ENCODE measurements around the gene SSR1. TPM values are rescaled to one million over a fixed set of nuclear protein-coding genes. Genes with fewer than 3 reads are reported as not detected.

SSR1 gene
- total and polyA plus RNA-seq, 2 of the 13 experiments (the other 11 are each of a cell fraction or from before 2014, with no cell fraction given), result 203 to 243 TPM

DNA sequence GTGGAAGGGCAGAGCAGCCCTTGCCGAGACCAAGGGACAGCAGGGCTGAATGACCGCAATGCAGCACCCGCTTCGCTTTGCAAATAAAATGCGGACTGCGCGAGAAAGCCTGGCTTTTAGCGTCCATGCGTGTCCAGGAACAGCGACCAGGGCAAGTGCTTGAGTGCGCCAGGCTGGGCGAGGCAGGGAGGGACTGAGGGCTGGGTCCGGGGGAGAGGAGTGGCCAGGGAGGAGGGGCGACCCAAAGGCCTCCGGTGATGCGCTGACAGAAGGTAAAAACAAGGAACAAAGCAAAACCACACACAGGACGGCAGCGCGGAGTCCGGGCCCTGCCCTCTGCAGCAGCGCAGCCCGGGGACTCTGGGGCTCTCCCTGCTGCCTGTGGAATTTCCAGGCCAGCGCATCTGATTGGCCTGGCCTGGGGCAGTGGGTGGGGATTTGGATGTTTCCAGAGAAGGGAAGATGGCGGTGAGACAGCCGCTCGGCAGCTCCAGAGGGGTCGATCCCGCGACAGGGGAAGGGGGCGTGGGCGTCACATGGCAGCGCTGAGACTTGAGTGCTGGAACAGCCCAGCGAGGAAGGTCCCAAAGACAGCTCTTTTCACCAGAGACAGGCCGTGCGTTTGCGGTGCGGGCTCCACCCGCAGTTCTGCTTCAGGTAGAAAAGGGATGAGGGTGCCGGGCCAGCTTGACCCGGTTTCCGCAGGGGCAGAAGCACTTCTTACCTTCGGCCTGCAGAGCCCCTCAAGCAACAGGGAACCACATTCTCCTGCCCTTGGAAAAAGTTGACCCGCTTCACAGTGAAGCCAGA is 51.8 kb downstream of the SSR1 start (continued):
- TF ChIP-seq, protein P1, sequence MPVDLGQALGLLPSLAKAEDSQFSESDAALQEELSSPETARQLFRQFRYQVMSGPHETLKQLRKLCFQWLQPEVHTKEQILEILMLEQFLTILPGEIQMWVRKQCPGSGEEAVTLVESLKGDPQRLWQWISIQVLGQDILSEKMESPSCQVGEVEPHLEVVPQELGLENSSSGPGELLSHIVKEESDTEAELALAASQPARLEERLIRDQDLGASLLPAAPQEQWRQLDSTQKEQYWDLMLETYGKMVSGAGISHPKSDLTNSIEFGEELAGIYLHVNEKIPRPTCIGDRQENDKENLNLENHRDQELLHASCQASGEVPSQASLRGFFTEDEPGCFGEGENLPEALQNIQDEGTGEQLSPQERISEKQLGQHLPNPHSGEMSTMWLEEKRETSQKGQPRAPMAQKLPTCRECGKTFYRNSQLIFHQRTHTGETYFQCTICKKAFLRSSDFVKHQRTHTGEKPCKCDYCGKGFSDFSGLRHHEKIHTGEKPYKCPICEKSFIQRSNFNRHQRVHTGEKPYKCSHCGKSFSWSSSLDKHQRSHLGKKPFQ (CRISPR knock-in tag; IDR thresholded peaks at IDR 0.05; ENCODE audit: insufficient replicate concordance), result peak; percentile 38
- TF ChIP-seq MAFF (IDR thresholded peaks at IDR 0.05; ENCODE audit: low read depth, low read length) (0 out of 2 replicates have a peak, but pooled peaks have one; percentile 1), ZNF253 (CRISPR knock-in tag; IDR thresholded peaks at IDR 0.05; ENCODE audit: borderline replicate concordance) (peak; percentile 89; the same call in 1 of the 2 replicates), RBAK (CRISPR knock-in tag; IDR thresholded peaks at IDR 0.05) (0 out of 2 replicates have a peak, but pooled peaks have one; percentile 31), RARA (CRISPR knock-in tag; IDR thresholded peaks at IDR 0.05) (peak; percentile 61), SMARCC2 (IDR thresholded peaks at IDR 0.05) (no peak), TRIM24 (CRISPR knock-in tag; IDR thresholded peaks at IDR 0.05) (no peak), ARID2 (CRISPR knock-in tag; IDR thresholded peaks at IDR 0.05; ENCODE audit: borderline replicate concordance) (0 out of 2 replicates have a peak, but pooled peaks have one; percentile 93), ZNF136 (CRISPR knock-in tag; IDR thresholded peaks at IDR 0.05; ENCODE audit: low read depth) (peak; percentile 85; the same call in 1 of the 2 replicates), ELF1 (CRISPR knock-in tag; IDR thresholded peaks at IDR 0.05) (peak; percentile 43), ZNF501 (CRISPR knock-in tag; IDR thresholded peaks at IDR 0.05) (peak; percentile 83), SIN3A (IDR thresholded peaks at IDR 0.05; ENCODE audit: borderline replicate concordance, low read depth, low read length) (peak; percentile 41; the same call in 1 of the 2 replicates), ZNF670 (CRISPR knock-in tag; IDR thresholded peaks at IDR 0.05; ENCODE audit: borderline replicate concordance) (peak; percentile 47; the same call in 1 of the 2 replicates), NFKB2 (CRISPR knock-in tag; IDR thresholded peaks at IDR 0.05; ENCODE audit: borderline replicate concordance) (peak; percentile 85; the same call in 1 of the 2 replicates), TEAD2 (CRISPR knock-in tag; IDR thresholded peaks at IDR 0.05) (no peak), ZNF772 (CRISPR knock-in tag; IDR thresholded peaks at IDR 0.05) (0 out of 2 replicates have a peak, but pooled peaks have one; percentile 2), FOXK1 (CRISPR knock-in tag; IDR thresholded peaks at IDR 0.05; ENCODE audit: borderline replicate concordance, low read depth) (no peak), NFKBIZ (CRISPR knock-in tag; IDR thresholded peaks at IDR 0.05) (peak; percentile 55)
- TF ChIP-seq, protein P2, sequence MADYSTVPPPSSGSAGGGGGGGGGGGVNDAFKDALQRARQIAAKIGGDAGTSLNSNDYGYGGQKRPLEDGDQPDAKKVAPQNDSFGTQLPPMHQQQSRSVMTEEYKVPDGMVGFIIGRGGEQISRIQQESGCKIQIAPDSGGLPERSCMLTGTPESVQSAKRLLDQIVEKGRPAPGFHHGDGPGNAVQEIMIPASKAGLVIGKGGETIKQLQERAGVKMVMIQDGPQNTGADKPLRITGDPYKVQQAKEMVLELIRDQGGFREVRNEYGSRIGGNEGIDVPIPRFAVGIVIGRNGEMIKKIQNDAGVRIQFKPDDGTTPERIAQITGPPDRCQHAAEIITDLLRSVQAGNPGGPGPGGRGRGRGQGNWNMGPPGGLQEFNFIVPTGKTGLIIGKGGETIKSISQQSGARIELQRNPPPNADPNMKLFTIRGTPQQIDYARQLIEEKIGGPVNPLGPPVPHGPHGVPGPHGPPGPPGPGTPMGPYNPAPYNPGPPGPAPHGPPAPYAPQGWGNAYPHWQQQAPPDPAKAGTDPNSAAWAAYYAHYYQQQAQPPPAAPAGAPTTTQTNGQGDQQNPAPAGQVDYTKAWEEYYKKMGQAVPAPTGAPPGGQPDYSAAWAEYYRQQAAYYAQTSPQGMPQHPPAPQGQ (CRISPR knock-in tag; IDR thresholded peaks at IDR 0.05; ENCODE audit: borderline replicate concordance), result no peak; the same call in 1 of the 2 replicates
- TF ChIP-seq, protein P3, sequence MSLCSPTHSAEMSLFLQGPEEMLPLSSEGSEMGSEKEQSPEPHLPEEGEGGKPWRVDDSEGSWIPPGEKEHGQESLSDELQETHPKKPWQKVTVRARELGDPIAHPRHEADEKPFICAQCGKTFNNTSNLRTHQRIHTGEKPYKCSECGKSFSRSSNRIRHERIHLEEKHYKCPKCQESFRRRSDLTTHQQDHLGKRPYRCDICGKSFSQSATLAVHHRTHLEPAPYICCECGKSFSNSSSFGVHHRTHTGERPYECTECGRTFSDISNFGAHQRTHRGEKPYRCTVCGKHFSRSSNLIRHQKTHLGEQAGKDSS (CRISPR knock-in tag; IDR thresholded peaks at IDR 0.05; ENCODE audit: borderline replicate concordance, low read depth), result peak; percentile 78; the same call in 1 of the 2 replicates
- TF ChIP-seq, protein P4, sequence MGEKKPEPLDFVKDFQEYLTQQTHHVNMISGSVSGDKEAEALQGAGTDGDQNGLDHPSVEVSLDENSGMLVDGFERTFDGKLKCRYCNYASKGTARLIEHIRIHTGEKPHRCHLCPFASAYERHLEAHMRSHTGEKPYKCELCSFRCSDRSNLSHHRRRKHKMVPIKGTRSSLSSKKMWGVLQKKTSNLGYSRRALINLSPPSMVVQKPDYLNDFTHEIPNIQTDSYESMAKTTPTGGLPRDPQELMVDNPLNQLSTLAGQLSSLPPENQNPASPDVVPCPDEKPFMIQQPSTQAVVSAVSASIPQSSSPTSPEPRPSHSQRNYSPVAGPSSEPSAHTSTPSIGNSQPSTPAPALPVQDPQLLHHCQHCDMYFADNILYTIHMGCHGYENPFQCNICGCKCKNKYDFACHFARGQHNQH (CRISPR knock-in tag; IDR thresholded peaks at IDR 0.05), result peak; percentile 81; the same call in 1 of the 2 replicates
- TF ChIP-seq, protein P5, sequence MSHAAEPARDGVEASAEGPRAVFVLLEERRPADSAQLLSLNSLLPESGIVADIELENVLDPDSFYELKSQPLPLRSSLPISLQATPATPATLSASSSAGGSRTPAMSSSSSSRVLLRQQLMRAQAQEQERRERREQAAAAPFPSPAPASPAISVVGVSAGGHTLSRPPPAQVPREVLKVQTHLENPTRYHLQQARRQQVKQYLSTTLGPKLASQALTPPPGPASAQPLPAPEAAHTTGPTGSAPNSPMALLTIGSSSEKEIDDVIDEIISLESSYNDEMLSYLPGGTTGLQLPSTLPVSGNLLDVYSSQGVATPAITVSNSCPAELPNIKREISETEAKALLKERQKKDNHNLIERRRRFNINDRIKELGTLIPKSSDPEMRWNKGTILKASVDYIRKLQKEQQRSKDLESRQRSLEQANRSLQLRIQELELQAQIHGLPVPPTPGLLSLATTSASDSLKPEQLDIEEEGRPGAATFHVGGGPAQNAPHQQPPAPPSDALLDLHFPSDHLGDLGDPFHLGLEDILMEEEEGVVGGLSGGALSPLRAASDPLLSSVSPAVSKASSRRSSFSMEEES (CRISPR knock-in tag; IDR thresholded peaks at IDR 0.05), result peak; percentile 47; the same call in 1 of the 2 replicates
